ENCODE measurements around the gene MAEA.

- TF ChIP-seq EZH2phosphoT487 (IDR thresholded peaks at IDR 0.05; ENCODE audit: insufficient read depth, low read depth), result no peak
- TF ChIP-seq EZH2 (IDR thresholded peaks at IDR 0.05; ENCODE audit: insufficient read depth, poor library complexity, severe bottlenecking), result no peak
These were observed 48.8 kb upstream of the MAEA start for GRCh38 chr4:1240721-1241465.
